Keratinocyte (primary cell): Measurements from ENCODE around the gene AGRN.

Experiments used
- EZH2 ChIP-seq: IDR thresholded peaks from one replicate; pipeline ENCODE4 v1.6.1; 2012; ENCODE audit warnings: inconsistent platforms, mild to moderate bottlenecking, low read length, moderate library complexity
- TF ChIP-seq, protein P1 (sequence below), 3 experiments: IDR thresholded peaks in 1 of 3; conservative IDR thresholded peaks in 1 of 3; optimal IDR thresholded peaks in 1 of 3; 2 replicates in 2 of 3; 3 replicates in 1 of 3; pipeline versions ENCODE3 to v1.5.1; 2011; ENCODE audit warnings: low read length in 3 of 3, mild to moderate bottlenecking in 3 of 3, moderate library complexity in 2 of 3, control low read depth in 1 of 3, inconsistent platforms in 1 of 3; ENCODE audit not compliant: insufficient read depth in 2 of 3; ENCODE audit errors: extremely low read depth in 1 of 3

GRCh38 chr1:1084372-1085170, 64.7 kb downstream of the AGRN start:
- TF ChIP-seq, protein P1, sequence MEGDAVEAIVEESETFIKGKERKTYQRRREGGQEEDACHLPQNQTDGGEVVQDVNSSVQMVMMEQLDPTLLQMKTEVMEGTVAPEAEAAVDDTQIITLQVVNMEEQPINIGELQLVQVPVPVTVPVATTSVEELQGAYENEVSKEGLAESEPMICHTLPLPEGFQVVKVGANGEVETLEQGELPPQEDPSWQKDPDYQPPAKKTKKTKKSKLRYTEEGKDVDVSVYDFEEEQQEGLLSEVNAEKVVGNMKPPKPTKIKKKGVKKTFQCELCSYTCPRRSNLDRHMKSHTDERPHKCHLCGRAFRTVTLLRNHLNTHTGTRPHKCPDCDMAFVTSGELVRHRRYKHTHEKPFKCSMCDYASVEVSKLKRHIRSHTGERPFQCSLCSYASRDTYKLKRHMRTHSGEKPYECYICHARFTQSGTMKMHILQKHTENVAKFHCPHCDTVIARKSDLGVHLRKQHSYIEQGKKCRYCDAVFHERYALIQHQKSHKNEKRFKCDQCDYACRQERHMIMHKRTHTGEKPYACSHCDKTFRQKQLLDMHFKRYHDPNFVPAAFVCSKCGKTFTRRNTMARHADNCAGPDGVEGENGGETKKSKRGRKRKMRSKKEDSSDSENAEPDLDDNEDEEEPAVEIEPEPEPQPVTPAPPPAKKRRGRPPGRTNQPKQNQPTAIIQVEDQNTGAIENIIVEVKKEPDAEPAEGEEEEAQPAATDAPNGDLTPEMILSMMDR (optimal IDR thresholded peaks at IDR 0.05 in 1 of 3, IDR thresholded peaks at IDR 0.05 in 1 of 3, conservative IDR thresholded peaks at IDR 0.05 in 1 of 3; ENCODE audit: extremely low read depth in 1 of 3, insufficient read depth in 2 of 3, low read length in 3 of 3), result no peak
- no peak for TF ChIP-seq EZH2
